ENCODE data around the gene PCSK1N.

The PCSK1N gene

DNA sequence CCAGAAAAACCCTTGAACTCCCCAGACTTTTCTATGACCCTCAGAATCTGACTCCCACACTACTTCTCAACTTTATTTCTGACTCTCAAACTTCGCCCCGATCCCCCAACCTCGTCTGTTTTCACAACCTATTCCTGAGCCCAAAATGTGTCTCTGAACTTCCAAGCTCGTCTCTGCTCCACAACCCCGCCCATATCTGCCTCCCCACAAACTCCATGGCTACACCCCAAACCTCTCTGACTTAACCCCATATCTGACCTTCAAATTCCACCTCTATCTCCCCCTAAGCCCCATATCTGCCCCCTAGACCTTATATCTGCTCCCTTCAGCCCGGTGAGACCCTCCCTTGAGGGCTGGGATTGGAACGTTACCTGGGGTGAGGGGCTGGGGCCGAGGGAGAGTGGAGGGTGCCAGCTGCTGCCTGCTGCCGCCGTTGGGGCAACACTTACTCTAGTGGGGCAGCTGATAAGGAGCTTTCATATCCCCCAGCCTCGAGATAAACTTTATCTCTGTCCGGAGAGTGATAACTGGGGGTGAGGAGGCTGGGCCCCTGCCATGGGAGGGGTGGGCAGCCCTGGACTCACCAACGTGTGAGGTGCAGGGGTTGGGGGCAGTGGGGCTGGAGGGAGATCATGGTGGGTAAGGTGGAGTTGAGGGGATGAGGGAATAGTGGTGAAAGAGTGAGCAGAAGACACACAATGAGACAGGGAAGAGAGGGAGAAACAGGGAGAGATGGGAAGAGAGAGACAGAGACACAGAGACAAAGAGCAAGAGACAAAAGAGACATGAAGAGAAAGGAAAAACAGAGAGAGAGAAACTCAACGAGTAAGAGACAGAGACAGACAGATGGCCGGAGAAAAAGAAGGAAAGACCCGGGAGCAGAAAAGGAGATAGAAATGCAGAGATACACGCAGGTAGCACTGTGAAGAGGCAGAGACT is 47.6 kb downstream of the PCSK1N start:
- no peak for DNase-seq

DNA sequence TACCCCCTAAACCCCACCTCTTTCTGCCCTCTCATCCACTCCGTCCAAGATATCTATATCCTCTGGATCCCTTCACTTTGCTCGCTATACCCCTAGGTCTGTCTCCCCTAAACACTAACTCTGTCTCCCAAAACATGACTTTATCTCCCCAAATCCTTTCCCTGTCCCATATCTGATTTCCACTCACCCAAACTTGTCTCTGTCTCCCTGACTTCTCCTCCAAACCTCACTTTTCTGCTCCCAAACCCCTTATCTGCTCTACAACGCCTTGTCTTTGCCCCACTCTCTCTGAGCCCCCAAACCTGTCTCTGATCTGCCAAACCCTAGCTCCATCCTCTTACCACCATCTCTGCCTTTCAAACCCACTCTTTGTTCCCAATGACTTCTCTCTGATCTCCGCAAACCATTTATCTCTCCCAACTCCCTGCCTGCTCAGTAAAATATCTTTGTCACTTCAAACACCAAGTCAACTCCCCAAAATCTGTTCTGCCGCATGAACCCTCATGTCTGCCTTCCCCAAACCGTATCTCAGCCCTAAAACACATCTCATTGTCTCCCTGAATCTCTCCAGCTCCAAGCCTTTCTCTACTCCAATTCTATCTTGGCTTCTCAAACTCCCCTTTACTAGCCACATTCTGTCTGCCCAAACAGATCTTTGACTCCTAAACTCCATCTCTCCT is 48.4 kb downstream of the PCSK1N start:
- no peak for DNase-seq

DNA sequence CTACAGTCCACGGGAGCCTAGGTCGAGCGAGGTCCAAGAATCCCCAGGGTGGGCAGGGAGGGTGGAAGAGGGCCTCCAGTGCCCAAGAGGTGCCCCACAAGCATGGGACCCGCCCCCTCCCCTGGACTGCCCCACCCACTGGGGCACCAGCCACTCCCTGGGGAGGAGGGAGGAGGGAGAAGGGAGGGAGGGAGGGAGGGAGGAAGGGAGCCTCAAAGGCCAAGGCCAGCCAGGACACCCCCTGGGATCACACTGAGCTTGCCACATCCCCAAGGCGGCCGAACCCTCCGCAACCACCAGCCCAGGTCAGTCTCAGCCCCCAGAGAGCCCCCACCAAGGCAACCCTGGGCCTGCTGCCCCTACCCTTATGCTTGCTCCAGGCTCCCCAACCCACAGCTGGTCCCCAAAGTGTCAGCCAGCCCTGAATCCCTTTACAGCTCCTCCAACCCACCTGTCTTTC is 49.0 kb downstream of the PCSK1N start, which contains the start of gene GATA1:
GATA1 (plus strand) TSS at position 250 of the 460 bp plus-strand sequence. CDS start 4,520 bp downstream, outside the sequence.
- no peak for DNase-seq

DNA sequence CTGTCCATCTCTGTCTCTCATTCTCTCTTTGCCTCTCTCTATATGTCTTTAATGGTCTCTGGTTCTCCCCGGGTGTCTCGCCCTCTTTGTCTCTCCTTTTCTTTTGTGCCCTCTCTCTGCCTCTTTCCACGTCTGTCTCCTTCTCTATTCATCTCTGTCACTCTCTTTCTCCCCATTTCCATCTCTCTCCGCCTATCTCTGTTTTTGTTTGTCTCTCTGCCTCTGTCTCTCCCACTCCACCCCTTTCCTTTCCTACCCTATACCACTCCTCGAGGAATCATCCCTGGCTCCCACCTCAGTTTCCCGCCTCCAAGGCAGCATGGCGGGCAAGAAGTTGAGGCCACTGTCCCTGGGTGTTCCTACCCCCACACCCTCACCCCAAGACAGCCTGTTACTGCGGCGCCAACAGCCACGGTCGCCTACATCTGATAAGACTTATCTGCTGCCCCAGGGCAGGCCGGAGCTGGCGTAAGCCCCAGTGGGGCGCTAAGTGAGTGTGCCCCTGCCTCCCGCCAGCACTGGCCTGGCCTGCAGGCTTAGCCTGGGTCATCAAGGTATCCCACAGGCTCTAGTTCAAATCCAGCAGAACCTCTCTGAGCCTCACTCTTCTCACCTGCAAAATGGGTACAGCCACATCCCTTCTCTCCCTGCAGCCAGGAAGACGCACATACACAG is 49.7 kb downstream of the PCSK1N start:
- DNase-seq: no peak

DNA sequence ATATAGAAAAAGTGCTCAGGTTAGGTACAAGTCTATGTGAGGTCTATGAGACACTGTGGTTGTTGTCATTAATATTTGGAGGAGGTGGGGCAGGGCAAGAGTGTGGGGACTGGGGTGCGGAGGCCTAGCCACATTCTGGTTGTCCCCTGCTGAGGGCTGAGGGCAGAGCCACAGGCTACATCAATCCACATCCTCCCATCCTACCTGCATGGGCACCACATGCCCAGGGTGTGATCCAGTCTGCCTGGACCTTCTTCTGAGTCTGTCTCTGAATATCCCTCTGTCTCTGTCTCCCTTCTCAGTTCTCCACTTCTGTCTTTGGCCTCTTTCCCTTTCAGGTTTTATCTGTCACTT is 50.2 kb downstream of the PCSK1N start:
- DNase-seq: no peak

DNA sequence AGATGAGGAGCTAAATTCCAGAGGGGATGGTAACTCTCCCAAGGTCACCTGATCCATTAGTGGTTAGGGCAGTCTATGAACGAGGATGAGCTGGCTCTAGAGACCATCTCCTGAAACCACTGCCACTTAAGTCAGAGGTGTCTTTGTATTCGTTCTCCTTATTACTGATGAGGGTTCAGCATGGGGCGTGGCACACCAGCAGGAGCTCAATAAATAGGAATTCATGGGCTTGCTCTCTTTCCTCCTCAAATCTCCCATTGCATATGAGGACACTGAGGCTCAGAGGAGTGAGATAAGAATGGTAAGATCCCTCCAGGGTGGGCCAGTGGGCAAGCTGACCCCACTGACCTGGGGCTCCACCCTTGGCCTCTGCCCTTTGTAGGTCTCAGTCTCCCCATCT is 50.7 kb downstream of the PCSK1N start:
- DNase-seq: no peak

DNA sequence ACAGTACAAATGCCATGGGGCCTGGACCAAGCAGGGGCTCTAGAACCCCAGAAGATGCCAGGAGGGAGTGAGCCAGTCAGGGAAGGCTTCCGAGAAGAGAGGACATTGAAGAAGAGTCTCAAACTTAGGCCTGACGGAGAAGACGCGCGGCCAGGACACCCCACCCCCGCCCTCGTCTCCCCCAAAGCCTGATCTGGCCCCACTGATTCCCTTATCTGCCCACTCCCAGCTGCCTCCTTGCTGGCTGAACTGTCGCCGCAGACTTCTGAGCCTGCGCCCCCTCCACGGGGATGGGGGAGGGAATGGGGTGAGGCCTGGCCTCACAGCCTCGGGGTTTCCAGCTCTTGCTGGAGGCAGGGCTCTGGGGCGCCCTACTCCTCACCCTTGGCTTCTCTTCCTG is 52.6 kb downstream of the PCSK1N start:
- DNase-seq: no peak

DNA sequence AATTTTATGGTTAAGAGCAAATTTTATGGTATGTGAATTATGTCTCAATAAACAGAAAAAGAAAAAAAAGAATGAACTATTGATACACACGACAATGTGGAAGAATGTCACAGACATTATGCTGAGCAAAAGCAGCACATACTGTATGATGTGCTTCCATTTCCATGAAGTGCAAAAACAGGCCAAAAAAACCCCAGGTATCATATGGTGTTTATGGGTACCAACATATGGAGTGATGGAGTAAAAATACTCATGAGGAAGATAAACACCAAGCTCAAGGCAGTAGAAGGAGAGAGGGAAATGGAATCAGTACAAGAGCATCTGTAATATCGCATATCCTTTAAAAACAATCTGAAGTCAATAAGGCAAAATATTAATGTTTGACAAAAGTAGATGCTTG is 53.2 kb downstream of the PCSK1N start:
- DNase-seq: no peak

DNA sequence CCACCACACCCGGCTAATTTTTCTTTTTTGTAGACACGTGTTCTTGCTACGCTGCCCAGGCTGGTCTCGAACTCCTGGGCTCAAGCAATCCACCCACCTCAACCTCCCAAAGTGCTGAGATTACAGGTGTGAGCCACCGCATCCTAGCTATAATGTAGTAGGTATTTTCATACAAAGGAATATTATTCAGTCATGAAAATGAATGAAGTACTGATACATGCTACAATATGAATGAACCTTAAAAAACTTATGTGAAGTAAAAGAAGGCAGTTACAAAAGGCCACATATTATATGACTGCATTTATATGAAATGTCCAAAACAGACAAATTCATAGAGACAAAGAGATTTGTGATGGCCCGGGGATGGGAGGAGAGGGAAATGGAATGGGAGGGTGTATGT is 53.7 kb downstream of the PCSK1N start:
- DNase-seq: no peak

Measured in effector CD8-positive, alpha-beta T cell (primary cell).